ENCODE measurements around the gene KCNA5. TPM values are rescaled to one million over a fixed set of nuclear protein-coding genes. Genes with fewer than 3 reads are reported as not detected.

The KCNA5 gene
- total and polyA plus RNA-seq, 2 experiments from 2014 or later = 0.31 to 0.44 TPM

- TF ChIP-seq, protein P1, sequence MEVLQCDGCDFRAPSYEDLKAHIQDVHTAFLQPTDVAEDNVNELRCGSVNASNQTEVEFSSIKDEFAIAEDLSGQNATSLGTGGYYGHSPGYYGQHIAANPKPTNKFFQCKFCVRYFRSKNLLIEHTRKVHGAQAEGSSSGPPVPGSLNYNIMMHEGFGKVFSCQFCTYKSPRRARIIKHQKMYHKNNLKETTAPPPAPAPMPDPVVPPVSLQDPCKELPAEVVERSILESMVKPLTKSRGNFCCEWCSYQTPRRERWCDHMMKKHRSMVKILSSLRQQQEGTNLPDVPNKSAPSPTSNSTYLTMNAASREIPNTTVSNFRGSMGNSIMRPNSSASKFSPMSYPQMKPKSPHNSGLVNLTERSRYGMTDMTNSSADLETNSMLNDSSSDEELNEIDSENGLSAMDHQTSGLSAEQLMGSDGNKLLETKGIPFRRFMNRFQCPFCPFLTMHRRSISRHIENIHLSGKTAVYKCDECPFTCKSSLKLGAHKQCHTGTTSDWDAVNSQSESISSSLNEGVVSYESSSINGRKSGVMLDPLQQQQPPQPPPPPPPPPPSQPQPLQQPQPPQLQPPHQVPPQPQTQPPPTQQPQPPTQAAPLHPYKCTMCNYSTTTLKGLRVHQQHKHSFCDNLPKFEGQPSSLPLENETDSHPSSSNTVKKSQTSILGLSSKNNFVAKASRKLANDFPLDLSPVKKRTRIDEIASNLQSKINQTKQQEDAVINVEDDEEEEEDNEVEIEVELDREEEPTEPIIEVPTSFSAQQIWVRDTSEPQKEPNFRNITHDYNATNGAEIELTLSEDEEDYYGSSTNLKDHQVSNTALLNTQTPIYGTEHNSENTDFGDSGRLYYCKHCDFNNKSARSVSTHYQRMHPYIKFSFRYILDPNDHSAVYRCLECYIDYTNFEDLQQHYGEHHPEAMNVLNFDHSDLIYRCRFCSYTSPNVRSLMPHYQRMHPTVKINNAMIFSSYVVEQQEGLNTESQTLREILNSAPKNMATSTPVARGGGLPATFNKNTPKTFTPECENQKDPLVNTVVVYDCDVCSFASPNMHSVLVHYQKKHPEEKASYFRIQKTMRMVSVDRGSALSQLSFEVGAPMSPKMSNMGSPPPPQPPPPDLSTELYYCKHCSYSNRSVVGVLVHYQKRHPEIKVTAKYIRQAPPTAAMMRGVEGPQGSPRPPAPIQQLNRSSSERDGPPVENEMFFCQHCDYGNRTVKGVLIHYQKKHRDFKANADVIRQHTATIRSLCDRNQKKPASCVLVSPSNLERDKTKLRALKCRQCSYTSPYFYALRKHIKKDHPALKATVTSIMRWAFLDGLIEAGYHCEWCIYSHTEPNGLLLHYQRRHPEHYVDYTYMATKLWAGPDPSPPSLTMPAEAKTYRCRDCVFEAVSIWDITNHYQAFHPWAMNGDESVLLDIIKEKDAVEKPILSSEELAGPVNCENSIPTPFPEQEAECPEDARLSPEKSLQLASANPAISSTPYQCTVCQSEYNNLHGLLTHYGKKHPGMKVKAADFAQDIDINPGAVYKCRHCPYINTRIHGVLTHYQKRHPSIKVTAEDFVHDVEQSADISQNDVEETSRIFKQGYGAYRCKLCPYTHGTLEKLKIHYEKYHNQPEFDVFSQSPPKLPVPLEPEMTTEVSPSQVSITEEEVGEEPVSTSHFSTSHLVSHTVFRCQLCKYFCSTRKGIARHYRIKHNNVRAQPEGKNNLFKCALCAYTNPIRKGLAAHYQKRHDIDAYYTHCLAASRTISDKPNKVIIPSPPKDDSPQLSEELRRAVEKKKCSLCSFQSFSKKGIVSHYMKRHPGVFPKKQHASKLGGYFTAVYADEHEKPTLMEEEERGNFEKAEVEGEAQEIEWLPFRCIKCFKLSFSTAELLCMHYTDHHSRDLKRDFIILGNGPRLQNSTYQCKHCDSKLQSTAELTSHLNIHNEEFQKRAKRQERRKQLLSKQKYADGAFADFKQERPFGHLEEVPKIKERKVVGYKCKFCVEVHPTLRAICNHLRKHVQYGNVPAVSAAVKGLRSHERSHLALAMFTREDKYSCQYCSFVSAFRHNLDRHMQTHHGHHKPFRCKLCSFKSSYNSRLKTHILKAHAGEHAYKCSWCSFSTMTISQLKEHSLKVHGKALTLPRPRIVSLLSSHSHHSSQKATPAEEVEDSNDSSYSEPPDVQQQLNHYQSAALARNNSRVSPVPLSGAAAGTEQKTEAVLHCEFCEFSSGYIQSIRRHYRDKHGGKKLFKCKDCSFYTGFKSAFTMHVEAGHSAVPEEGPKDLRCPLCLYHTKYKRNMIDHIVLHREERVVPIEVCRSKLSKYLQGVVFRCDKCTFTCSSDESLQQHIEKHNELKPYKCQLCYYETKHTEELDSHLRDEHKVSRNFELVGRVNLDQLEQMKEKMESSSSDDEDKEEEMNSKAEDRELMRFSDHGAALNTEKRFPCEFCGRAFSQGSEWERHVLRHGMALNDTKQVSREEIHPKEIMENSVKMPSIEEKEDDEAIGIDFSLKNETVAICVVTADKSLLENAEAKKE (CRISPR knock-in tag; IDR thresholded peaks at IDR 0.05) = no peak
- TF ChIP-seq CTCF (conservative IDR thresholded peaks at IDR 0.05; ENCODE audit: low read depth in 2 of 2) = no peak
Observed at GRCh38 chr12:5068126-5068525, 24.4 kb downstream of the KCNA5 start (continued).

DNA sequence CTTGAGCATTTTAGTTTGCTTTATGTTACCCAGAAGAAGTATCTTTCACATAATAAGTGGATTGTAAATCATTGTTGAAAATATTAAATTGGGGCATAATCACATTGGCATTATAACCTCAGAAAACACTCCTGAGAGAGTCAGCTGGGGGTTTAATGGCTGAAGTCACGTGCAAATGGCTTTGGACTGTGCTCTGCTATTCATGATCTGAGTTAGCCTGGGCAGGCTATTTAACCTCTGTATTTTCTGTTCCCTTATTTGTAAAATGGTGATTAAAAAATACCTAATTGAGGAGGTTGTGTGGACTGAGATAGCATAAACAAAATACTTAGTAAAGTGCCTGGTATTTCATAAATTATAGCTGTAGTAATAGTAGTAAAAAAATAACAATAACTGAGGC, 24.9 kb downstream of the KCNA5 start:
- Histone ChIP-seq H3F3A (replicated peaks; ENCODE audit: low read depth) (no peaks in the 10 kb centered on the region), H3K4me1 (ENCODE audit: insufficient read depth) (no peaks in the 10 kb centered on the region), H2AFZ (no peak overlapping the region), H3K9me2 (ENCODE audit: insufficient read depth) (no peaks in the 10 kb centered on the region), H3K4me2 (no peak overlapping the region), H3K36me3 (ENCODE audit: insufficient read depth) (no peaks in the 10 kb centered on the region), H4K20me1 (replicated peaks; ENCODE audit: insufficient read depth) (no peaks in the 10 kb centered on the region), H3K27me3 (ENCODE audit: insufficient read depth) (no peaks in the 10 kb centered on the region), H3K79me2 (replicated peaks; ENCODE audit: insufficient read depth) (no peaks in the 10 kb centered on the region), H3K27ac (ENCODE audit: low read depth) (no peak overlapping the region), H3K4me3 (no peak overlapping the region)
- H3K4me1 Mint-ChIP-seq = peaks cover 22% of the 10 kb centered on the region
- ATAC-seq = no peak
- no peaks in the 10 kb centered on the region for H3K9me3 Mint-ChIP-seq
- no peak overlapping the region for H3K4me3 Mint-ChIP-seq
- DNase-seq (ENCODE audit: low spot score) = no peak
- no peaks in the 10 kb centered on the region for H3K27me3 Mint-ChIP-seq (ENCODE audit: insufficient read depth, low read depth, poor library complexity)
- H3K36me3 Mint-ChIP-seq (ENCODE audit: low read depth) = no peaks in the 10 kb centered on the region
- TF ChIP-seq STAT1 (IDR thresholded peaks at IDR 0.05; ENCODE audit: unreplicated experiment) (no peak), EZH2 (IDR thresholded peaks at IDR 0.05; ENCODE audit: low read depth, unreplicated experiment) (no peak)
- H3K27ac Mint-ChIP-seq = no peak overlapping the region

Measured in GM23338 (cell line).